T1000 (cell line): ENCODE measurements around the gene ELK4.

Source experiments
- DNase-seq: peaks from one replicate; lab custom pipeline; 2025; ENCODE audit warnings: mixed read lengths; lab: John Stamatoyannopoulos, UW

The ELK4 gene

DNA sequence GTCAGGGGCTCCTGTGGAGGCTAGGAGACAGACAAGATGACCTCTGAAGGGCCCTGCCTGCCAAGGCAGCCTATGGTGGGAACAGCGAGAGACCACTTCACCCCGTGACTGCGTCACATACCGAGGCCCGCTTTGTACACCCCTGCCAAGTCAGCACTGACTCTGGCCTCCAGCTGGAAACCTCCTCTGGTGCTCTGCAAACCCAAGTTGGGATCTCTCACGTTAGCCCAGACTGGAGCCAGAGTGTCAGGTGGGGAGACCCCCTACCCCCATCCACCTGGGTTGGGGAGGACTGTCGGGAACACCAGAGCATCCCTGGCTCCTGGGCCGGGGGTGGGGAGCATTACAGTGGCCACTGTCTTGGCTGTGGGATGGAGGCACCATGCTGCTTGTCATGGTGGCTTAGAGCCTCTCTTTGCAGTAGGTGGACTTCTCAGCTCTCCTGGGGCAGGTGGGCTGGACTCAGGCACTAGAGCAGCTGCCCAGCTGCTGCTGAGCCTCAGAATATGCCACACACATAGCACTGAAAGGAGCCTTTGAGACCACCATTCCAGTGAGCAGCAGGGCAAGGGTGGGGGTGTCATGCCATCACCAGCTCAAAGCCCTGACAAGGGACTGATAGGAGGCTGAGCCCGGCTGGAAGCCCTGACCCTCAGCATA lies 50.4 kb downstream of the ELK4 start:
- no peak for DNase-seq

DNA sequence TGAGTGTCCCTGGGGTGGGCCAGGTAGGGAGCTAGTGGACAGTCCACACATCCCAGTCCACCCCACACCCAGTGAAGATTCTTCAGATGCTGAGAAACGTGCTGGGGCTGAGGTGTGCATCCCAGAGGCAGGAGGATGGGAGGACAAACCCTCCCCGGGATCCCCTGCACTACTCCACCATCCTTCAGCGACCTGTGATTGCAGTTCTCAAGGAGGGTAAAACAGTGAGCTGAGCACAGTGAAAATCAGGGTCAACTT lies 51.0 kb downstream of the ELK4 start:
- DNase-seq = no peak

DNA sequence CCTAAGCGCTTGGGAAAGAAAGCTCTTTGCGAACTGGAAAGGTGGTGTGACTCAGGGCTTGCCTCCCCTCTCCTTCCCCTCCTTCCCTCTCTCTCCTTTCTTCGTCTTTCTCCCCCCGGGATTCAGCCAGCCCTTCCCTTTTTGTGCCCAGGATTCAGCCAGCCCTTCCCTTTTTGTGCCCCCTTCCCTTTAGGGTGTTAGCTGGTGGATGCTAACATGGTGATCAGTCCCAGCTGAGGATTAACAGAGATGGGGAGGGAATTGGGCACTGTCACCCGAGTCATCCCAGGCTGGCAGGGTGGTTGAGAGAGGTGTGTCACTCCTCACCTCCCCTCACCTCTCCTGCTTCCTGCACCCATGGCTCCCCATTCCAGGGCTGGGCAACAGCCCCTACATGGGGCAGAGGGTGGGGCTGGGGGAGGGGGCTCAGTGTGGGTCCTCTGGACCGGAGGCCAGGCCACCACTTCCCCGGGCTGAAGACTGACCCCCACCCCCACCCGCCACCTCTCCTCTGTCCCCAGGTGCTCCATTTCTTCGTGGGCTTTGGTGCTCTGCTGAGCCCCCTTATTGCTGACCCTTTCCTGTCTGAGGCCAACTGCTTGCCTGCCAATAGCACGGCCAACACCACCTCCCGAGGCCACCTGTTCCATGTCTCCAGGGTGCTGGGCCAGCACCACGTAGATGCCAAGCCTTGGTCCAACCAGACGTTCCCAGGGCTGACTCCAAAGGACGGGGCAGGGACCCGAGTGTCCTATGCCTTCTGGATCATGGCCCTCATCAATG lies 51.5 kb downstream of the ELK4 start:
- no peak for DNase-seq

DNA sequence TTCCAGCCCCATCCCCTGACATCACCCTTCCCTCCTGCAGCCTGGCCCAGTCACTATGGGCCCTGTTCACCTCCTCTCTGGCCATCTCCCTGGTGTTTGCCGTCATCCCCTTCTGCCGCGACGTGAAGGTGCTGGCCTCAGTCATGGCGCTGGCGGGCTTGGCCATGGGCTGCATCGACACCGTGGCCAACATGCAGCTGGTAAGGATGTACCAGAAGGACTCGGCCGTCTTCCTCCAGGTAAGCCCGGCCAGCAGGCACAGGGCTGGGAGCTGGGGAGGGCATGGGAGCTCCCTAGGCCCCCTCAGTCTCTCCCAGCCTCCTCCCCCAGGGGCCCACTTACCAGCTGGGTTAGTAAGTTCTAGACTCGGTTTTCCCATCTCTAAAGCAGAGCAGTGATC lies 52.1 kb downstream of the ELK4 start:
- DNase-seq = no peak

DNA sequence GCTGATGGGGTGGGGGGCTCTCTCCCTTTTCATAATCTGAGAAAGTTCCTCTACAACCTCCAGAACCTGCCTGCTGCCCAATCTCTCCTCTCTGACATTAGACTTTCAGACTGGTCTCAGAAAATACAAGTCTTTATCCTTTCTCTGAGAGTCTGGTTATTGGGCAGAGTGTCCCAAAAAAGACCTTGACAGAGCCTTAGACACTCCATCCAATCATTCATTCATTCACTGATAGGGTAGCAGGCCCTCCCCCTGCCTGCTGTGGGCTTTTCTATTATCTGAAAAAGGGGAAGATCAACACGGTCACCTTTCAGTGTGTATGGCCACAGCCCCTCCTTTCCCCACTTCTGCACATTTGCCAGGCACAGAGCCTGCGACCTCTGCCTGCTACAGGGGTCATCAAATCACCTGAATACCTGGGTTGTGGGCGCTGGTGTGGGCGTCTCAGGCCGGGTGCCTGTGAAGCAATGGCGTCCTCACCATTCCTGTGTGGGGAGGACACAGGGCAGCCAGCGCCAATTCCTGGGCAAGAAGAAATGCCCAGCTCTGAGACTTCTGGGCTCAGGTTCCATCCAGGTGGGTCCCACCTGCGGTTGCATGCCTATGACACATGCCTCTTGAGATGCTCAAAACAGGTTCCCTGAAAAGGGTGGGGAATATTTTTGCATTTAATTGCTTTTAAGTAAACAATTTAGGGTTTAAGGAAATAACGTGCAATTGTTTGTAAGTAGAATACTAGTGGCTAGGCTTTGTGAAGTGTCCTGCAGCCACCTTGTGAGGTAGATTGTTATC lies 52.8 kb downstream of the ELK4 start:
- no peak for DNase-seq

DNA sequence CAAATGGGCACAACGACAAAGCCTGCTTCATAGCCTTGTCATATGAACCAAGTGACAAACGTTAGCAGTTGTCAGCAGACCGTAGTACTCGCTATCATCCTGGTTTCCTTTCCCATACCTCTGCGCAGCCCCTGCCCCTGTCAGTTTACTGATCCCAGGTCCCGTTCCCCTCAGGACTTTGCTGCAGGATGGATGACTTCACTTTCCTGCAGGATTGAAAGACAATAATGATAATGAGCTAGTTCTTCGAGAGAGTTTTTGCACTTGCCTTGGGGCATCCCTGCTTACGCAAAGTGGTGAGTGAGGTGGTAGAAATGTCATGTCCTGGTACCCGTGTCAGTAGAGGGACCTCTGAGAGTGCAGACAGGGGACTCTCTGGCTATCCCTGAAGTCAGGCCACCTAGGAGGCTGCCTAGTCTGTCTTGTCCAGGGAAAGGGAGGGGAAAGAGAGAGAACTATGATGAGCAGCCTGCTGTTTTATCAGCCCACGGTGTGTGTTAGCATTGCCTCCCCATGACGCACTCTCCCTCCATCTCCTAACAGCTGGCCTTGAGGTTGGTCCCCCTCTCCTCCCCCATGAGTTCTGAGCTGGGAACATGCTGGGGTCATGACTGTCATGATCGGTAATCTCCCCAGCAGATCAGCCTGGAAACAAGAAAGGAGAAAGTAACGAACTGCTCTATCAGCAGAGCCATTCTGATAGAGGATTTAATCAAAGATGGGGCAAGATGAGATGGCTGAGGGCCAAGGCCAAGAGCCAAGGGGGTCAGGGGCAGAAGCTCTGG lies 53.7 kb downstream of the ELK4 start:
- DNase-seq = no peak

DNA sequence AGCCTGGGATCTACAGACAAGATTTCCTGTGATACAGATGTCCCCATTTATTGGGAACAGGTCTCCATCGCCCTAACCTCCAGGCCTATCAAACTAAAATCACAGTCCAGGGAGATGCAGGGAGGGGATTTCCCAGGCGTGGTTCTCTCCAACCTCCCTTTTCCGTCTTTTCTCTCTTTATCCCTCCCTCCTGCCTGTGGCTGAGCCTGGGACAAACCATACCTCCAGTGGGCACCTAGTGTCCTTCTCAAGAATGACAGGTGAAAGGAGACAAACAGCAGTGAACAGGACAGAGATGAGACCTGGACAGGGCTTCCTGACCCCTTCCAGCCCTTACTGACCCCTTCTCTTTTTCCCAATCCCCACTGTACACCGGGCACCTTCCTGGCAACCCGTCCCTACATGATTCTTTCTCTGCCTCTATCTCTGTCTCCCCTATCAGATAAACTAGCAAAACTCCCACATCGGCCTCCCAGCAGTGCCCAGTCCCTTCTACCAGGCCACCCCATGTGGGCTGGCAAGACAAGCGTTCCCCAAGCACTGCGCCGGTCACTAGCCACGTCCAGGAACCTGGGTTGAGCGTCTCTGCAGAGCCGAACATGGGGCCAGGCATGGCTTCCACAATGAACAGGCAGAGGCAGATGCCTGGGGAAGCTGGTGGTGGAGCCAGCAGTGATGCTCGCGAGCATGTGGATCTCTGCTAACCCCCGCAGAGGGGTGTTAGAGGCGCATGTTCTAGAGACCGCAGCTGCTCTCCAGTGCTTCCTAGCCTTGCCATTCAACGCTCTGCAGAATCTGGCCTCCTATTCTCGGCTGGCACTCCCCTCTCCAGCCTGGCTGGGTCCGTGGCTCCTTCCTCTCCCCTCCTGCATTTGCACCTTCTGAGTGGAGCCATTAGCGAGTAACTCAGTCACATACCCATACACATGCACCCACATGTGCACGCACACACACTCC lies 54.7 kb downstream of the ELK4 start:
- no peak for DNase-seq

DNA sequence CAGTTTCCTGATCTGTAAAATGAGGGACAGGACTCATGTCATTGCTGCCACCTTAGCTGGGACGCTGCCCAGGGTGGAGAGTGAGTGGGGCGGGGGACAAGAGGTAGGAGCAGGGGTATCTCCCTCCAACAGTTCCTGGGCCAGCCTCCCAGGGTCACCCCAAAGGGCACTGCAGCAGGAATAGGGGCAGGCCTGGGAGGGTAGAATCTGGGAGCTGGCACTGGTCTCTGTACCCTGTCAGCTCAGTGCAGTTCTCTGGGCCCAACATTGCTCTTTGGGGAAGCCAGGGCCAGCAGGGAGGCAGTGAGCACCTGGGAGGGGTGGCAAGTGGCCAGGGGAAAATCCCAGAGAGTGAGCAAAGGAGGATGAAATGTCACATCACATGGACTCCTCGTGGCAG lies 55.8 kb downstream of the ELK4 start:
- no peak for DNase-seq

DNA sequence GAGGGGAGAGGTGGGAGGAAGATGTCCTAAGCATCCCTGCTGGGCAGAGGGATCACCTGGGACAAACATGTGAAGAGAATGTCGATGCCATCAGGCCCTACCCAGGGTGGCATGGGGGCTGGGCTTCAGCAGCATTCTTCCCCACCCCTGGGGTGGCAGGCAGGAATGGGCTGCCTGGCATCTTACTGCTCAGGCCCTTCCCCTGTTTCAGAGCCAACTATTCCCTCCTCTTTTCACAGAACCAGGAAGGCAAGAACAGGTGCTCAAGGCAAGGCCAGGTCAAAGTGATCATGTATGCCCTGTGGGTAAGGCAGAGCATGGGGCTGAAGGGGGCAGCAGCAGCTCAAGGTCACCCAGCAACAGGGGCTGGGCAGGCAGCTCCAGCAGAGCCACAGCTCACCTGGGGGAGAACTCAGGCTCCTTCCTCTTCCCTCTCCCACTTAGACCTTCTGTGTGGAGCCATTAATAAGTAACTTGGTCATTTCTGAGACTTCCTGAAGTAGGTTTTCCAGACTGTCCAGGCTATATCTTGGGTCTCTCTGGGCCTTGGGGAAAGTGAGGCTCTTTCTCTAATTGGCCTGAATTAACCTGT lies 56.4 kb downstream of the ELK4 start:
- no peak for DNase-seq

DNA sequence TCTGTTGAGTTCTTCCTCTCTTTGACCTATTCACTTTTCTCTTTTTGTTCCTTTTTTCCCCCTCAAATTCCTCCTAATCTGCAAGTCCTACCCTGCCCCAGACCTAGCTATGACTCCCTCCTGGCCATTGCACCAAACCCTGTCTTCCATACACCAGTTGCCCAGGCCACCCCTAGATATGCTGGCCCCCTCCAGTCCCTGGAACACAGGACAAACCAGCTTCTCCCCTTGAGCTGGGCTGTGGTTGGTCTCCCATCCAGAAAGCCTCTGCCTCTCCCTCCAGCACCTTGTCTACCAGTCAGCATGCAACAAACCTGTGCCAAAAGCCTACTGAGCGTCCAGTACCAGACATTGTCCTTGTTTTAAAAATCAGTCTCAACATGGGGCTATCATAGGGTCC lies 59.4 kb downstream of the ELK4 start:
- DNase-seq = no peak

DNA sequence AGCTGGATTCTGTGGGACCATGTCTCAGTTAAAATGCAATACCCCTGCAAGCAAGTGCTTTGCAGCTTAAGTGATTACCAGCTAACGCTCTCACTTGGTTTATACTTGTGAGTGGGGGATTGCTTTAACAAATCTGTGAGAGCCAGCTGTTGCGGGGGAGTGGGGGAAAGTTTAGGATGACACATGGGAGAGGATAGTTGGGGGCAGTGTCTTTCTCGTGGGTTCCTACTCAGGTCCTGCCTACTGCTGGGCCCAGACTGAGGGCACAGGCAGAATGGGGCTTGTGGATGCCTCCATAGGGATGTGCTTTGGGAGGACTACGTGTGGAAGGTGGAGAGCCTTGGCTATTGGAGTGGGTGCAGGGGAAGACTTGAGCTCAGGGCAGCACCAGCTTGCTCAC lies 60.1 kb downstream of the ELK4 start:
- no peak for DNase-seq

DNA sequence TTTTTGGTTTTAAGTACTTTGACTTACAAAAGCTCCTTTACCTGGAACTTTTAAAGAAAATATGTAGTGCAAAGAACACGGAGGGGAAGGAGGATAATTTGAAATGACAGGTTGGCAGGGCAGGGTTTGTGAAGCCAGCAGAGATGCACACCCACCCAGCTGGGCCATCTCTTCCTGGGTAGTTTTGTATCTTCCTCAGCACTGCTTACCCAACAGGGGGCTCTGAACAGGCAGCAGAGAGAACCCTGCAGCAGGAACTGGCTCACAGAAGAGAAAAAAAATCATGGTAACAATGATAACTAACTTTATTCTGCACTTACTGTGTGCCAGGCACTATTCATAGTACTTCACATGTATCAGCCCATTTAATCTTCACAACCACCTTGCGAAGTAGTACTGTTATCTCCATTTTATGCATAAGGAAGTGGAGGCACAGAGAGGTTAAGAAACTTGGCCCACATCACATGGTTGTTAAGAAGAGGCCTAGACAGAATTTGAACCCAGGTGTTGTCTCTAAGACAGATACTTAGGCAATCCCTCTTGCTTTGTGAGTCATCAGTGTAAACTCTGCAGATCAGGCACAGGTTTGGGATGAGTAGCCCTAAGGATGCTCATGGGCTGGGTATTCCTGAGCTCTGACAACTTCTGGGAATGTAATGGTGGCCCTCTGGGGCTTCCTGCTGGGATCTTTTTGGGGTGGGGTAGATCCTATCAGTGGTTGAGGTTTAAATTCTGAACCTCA lies 60.8 kb downstream of the ELK4 start:
- no peak for DNase-seq

DNA sequence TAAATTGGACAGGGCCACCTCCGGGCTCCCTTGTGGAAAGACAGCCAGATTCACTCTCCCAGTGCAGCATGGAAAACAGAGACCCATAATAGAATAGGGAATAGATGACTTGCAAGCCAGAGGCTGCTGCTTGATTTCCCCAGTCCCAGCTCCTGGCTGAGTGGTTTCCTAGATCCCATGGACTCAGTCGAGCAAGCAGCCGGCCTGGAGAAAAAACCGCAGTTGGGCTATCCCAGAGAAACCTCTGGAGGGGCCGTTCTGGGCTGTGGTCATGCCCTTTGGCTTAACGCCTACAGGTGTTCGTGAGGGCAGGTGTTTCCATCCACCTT lies 61.7 kb downstream of the ELK4 start:
- DNase-seq = no peak

DNA sequence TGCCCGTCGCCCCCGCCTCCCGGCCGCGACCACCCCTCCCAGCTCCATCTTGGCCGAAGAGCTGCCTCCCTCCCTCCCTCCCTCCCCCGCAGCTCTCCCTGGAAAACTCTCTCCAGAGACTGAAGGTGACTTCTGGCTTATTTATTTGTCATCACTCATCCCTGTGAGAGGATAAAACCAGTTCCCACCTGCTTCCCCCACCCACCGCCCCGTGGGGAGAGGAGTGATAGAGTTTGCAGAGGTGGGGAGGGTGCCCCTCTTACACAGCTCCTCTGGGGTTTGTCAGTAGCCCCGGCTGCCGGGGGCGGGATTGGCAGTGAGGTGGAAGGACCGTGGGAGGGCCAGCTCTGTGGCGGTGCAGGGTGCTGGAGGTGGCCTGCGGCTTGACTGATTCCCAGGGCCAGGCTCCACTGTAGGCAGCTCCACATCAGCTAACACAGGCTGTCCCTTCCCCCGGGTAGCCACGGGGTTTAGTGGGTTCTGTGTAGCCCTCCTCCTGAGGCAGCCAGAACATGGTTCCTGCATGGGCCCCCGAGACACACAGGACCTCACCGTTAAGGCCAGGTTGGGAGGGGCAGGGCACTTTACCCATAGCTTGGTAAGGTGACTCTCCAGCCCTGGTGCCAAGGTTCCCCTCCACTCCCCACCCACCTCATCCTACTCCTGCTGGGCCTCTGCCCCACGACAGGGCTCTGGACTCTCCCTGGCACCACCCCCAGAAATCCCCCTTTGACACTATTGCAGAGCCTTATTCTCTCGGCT lies 62.2 kb downstream of the ELK4 start:
- no peak for DNase-seq

DNA sequence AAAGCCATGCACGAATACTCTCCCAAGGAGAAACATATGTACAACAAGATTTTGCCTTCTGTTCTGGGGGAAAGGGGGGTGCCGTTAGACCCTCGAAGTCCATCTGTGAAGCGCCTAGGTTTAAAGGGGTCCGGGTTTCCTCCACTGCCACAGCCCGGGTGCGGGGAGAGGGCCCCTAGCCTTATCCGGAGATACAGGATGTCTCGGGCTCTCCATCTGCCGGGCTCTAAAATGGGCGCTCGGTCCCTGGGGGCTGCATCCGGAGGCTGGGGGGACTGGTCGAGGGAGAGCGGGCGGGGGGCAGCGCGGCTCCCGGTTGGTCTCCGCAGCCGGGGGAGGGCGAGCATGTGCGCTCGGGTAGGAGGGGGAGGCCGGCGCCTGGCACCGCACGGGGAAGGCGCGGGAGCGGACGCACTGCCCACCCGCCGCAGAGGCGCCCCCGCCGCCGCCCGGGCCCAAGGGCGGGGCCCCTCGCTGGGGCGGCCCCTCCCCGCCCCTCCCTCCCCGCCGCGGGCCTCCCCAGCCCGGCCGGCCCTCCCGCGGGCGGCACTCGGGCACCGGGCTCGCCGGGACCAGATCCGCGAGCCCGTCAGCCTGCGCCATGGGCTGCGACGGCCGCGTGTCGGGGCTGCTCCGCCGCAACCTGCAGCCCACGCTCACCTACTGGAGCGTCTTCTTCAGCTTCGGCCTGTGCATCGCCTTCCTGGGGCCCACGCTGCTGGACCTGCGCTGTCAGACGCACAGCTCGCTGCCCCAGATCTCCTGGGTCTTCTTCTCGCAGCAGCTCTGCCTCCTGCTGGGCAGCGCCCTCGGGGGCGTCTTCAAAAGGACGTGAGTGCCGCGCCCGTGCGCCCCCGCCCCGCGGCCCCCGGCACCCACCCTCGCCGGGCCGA lies 63.1 kb downstream of the ELK4 start:
- DNase-seq = no peak

DNA sequence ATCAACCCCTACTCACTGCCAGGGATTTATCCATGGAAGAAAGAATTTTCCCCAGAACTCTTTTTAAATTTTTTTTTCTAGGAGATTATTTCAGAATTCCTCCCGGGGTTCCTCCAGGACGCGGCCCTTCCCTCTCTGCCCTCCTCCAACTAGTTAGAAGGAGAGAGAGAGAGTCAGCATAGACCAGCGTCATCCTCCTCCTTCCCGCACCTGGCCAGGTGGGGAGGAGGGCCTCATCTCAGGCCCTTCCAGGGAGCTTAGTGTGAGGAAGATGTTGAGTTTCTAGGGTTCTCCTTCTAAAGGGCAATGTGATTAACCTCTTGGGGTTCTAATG lies 63.7 kb downstream of the ELK4 start:
- no peak for DNase-seq

DNA sequence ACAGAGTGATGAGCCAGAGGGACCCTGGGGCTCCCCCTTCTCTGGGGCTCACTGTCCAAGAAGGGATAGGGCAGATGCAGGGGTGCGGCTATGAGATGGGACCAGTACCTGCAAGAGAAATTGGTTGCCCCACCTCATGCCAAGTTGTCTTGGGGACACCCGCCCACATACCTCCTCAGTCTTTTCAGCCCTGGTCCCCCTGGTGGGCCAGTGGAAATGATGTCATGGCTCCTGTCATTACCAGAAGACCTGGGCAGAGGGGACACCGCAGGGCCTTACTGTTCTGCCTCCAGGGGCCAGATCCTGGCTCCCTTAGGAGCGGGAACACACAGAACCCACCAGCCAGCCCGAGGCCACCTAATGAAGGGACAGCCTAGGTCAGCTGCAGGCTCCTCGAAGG lies 64.1 kb downstream of the ELK4 start:
- no peak for DNase-seq

DNA sequence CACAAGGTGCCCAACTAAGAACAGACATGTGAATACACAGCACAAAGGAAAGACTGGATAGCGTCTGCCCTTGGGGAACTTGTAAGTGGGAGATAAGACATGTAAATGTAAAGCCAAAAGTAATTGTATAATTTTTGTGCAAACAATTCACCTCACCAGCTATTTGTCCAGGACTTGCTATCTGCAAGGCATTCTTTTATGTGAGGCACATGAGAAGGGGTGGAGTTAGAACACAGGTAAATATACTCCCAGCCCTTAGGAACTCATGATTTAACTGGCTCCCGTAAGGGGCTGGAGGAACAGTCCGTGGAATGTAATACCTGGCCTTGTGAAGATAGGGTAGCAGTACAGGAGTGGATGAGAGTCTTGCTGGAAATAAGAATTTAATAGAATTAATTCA lies 66.0 kb downstream of the ELK4 start:
- DNase-seq = no peak

DNA sequence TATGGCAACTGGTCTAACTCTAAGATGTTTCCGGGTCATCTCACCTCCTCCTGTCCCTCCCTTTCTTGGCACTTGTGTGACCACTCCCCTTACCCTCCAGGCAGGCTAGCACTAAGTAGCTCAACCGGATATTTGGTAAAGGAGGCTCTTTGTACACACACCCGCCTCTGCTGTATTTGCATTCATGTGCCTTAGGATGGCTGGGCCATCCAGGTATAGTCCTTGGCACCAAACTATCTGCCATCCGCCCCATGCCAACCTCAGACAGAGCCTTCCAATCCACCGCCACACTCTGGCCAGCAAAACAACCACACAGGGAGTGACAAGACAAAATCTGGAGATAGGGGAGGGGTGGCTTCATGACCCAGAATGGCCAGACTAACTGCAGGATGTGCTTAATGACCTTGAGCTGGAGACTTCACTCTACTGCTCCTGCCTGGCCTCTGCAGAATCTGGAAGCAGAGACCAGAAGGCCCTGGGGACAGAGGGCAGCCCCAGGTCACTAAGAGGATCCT lies 67.8 kb downstream of the ELK4 start:
- no peak for DNase-seq
